AG09309 (cell line): ENCODE measurements around the gene AATK.

Source experiments
- DNase-seq: peaks from one replicate; pipeline ENCODE4 v3.0.0-alpha.2; 2010; ENCODE audit warnings: low read depth
- H3K4me3 ChIP-seq: 2 replicates; pipeline ENCODE4 v1.5.1; 2011; ENCODE audit warnings: mild to moderate bottlenecking, low read depth, low read length, moderate library complexity; ENCODE audit not compliant: control insufficient read depth
- TF ChIP-seq, protein P1 (sequence below): IDR thresholded peaks from 2 replicates; pipeline ENCODE4 v1.5.1; 2011; ENCODE audit warnings: mild to moderate bottlenecking, low read depth, low read length, inconsistent platforms; ENCODE audit not compliant: insufficient read depth, control insufficient read depth; ENCODE audit errors: missing control alignments

Gene AATK

DNA sequence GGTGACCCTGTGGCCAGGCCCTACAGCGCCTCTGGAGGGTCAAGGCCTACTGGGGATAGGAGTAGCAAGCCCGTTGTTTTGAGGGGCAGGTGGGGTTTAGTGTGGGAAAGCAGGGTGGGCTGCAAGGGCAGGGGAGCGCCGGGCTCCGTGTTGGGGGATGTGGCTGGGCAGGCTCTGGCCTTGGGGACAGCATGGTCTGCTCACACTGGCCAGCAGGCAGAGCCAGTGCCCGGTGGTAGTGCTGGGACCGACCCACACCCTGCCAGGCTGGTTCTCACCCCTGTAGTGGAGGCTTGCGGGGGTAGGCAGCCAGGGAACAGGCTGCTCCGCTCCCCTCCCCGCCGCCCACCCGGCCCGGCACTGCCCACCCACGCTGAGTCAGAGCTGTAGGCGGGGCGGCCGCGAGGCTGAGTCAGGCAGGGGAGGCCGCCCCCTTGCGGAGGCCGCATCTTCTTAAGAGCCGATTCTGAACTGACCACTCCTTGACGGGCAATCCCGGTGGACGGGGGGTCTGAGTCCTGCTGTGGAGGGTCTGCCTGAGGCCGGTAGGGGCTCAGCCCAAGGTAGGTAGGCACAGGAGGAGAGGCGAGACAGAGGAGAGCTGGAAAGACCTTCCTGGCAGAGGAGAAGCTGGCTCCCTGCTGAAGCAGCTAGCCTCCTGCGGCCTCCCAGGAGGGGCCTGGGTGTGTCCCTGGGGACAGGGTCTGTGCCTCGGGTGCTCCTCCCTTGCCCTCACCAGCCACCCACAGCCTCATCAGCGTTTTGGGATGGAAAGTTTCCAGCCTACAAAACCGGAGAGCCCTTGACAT, 68.7 kb downstream of the AATK start:
- peak; percentile 29 for DNase-seq
- peak overlapping the region; percentile 35 for H3K4me3 ChIP-seq
- TF ChIP-seq, protein P1, sequence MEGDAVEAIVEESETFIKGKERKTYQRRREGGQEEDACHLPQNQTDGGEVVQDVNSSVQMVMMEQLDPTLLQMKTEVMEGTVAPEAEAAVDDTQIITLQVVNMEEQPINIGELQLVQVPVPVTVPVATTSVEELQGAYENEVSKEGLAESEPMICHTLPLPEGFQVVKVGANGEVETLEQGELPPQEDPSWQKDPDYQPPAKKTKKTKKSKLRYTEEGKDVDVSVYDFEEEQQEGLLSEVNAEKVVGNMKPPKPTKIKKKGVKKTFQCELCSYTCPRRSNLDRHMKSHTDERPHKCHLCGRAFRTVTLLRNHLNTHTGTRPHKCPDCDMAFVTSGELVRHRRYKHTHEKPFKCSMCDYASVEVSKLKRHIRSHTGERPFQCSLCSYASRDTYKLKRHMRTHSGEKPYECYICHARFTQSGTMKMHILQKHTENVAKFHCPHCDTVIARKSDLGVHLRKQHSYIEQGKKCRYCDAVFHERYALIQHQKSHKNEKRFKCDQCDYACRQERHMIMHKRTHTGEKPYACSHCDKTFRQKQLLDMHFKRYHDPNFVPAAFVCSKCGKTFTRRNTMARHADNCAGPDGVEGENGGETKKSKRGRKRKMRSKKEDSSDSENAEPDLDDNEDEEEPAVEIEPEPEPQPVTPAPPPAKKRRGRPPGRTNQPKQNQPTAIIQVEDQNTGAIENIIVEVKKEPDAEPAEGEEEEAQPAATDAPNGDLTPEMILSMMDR: peak; percentile 71

DNA sequence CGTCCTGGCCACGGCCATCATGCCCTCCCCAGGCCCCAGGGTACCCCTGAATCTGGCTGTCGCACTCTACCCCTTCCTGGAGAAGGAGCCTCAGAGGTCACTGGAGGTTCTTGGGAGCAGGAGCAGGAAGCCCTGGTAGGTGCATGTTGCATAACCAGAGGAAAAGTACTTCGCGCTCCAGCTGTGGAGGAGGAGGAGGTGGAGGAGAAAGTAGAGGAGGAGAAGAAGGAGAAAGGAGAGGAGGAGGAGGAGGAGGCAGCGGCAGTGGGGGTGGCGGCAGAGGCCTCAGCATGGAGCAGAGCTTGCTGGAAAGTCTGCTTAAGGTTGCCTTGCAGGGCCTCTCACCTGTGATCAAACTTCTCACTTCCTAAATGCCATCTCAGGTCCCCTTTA, 69.3 kb downstream of the AATK start:
- TF ChIP-seq, protein P1: no peak
- no peak overlapping the region for H3K4me3 ChIP-seq
- no peak for DNase-seq

DNA sequence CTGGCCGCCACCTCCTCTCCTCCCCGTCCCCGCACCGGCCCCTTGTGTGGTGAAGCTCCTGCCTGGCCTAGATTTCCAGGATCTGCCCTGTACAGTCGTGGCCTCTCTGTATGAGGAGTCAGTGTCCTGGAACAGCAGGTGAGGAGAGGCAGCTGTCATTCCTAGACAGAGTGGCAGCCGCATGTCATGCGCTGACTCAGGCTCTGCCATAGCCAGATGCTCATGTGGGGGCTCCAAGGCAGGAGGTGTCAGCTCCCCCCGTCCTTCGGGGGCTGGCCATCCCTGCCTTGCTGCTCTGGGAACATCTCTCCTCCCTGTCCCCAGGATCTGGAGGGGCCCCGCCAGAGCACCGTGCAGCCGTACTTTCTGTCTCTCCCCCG, 70.6 kb downstream of the AATK start:
- TF ChIP-seq, protein P1: no peak
- DNase-seq: no peak
- H3K4me3 ChIP-seq: no peak overlapping the region

DNA sequence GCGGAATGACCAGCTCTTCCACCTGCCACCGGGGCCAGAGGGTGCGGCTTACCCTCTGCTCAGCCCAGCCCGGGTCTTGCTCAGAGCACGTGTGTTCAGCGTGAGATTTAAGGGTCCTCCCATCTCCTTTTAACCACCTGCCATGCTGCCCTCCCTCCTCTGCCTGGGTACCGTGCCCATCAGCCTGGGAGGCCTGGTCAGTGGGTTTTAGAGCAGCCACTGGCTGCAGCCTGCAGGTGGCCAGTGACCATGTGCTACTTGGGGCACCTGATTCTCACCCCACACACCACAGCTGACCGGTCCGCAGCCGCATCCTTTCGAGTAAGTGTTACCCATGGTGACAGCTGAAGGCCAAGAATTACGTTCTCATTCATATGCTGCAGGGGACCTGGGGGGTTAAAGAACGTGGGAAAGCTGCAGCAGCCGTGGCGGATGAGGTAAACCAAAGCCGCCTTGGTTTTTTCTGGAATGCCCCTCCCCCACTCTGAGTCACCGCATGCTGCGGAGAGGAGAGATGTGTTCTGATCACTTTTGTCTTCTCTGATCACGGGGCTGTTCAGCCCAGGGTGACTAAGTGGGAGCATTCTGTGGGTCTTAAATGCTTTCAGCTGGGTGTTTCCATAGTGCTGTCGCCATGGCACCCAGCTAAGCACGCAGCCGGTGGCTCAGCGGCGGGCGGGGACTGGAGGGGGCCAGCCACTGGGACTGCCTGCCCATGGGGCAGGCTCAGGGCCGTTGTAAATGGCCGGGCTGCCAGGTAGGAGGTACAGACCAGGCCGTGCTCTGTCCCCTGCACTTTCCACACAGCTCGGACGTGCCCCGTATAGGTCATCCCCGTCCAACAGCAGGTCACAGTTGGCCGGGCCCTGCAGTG, 71.3 kb downstream of the AATK start:
- TF ChIP-seq, protein P1: peak; percentile 15
- peak; percentile 99 for DNase-seq
- no peak overlapping the region for H3K4me3 ChIP-seq

DNA sequence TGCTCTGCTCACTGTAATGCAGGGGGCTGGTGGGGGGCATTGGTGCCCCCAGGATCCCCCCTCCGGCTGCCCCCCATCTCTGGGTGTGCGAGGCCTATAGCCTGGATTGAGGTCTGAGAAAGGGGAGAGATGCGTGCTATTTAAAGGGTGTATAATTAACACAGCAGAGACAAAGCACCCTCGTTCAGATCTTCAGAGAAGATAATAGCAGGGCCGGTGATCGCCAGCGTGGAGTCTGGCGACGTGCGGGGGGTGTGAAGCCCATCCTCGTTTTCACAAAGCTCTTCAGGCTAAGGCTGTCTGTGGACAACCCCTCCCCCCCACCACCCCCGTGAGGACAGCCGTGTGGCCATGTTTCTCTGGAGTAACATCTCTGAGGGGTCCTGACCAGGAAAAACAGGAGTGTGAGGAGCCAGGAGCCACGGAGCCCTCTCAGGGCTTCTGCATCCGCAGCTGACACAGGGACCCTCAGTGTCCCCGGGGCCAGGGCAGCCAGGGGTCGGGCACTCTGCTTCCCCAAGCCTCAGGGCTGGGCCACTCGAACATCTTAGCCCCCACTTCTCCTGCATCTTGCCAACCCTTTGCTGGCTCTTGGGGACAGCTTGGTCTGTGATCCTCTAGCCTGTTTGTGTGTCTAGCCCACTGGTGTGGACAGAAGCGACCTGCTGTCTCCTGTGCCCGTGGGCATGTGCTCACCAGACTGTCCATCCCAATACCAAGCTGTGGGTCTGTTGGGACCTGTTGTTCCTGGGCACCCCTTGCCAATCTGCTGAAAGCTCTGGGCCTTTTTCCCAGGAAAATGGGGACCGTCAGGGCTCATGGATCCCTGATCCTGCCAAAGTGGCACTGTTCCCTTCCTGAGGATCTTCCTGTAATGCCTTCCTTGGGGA, 72.2 kb downstream of the AATK start:
- DNase-seq: no peak
- TF ChIP-seq, protein P1: no peak
- H3K4me3 ChIP-seq: no peak overlapping the region

DNA sequence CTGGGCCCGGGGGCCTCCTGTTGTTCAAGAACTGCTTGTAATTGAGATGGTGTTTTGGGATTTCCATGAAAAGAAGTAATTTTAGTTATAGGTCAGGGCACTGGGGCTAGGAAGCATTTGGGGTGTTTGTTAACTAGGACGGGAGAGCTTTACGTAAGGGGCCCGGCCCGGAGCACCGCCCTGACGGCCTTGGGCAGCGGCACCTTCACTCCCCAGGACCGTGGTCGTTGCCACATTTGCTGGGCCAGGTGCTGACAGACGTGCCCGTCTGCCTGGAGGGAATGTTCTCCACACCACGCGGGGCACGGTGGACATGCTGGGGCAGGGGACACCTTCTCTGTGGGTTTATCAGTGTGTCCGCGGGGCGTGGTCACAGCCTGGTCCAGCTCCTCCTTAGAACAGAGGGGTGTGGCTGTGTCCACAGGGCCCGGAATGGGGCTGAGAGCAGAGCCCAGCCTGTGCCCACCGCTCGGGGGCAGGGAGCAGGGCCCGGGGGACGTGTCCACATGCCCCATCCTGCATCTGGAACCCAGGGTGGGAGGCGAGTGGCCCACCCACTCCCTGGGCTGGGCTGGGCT, 73.4 kb downstream of the AATK start:
- TF ChIP-seq, protein P1: no peak
- no peak for DNase-seq

More for the DNA sequence above, 73.4 kb downstream of the AATK start:
- H3K4me3 ChIP-seq: no peak overlapping the region
